ENCODE measurements around the gene RIIAD1.

The RIIAD1 gene

DNA sequence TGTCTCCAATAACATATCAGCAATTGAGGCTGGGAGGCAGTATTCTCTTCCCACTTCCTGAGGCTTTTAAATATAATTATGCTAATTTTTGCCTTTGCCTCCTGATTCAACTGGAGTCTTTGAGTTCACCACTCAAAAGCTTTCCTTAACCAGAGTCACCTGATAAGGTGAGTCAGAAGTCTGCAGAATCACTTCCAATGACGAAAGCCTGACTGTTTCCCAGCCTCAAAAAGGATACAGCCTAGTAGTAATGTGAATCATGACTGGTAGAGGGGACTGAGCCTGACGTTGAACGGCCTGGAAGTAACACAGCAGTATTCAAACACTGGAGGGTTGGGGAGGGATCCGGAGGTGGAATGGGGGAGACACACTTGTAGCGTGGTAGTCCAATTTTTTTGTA, 52.4 kb downstream of the RIIAD1 start:
- H3K27me3 ChIP-seq (replicated peaks; ENCODE audit: control insufficient read depth, insufficient read depth, low read length) = no peaks in the 10 kb centered on the region
- H3K9me3 ChIP-seq (ENCODE audit: control insufficient read depth, low read length) = no peaks in the 10 kb centered on the region
- peaks cover 11% of the 10 kb centered on the region for H3K36me3 ChIP-seq (ENCODE audit: control insufficient read depth, insufficient read depth, low read length, severe bottlenecking)
- peak; percentile 8 for DNase-seq (ENCODE audit: low read depth)
- no peak overlapping the region for H3K4me3 ChIP-seq (ENCODE audit: low read length)
- H3K4me1 ChIP-seq (ENCODE audit: control insufficient read depth, insufficient read depth, low read length) = no peaks in the 10 kb centered on the region
- no peak overlapping the region for H3K9ac ChIP-seq (ENCODE audit: low read length)

DNA sequence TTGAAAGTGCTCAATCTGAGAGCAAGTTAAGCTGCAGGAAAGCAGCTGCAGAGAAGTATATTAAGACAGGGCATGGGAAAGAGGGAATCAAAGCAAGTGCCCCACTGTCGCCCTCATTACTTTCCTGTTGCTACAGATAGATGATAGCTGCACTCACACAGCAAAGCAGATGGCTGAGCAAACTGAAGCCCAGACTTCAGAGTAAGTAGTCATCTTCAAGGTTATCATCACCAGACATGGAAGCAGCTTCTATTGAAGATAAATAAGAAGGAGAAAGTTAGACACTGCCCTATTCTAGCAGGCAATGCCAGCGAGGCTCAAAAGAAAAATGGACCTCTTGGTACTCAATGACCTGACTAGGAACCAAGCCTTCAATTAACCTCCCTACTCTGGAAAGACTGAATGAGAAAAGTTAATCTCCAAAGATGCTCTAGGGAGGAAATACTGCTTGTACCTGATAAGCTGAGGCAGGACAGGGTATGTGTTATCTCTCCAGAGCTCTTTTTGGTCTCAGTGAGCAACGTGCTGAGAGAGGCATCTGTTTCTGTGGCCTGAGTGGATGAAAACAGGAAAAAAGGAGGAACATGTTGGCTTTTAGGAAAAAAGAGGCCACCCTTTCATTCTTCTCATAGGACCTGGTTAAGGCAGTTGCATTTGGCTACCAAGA, 53.1 kb downstream of the RIIAD1 start:
- no peak for DNase-seq (ENCODE audit: low read depth)
- Histone ChIP-seq H3K4me1 (ENCODE audit: control insufficient read depth, insufficient read depth, low read length) (no peaks in the 10 kb centered on the region), H3K9ac (ENCODE audit: low read length) (no peak overlapping the region), H3K36me3 (ENCODE audit: control insufficient read depth, insufficient read depth, low read length, severe bottlenecking) (peaks cover 11% of the 10 kb centered on the region), H3K9me3 (ENCODE audit: control insufficient read depth, low read length) (no peaks in the 10 kb centered on the region), H3K4me3 (ENCODE audit: low read length) (no peak overlapping the region), H3K27me3 (replicated peaks; ENCODE audit: control insufficient read depth, insufficient read depth, low read length) (no peaks in the 10 kb centered on the region)

DNA sequence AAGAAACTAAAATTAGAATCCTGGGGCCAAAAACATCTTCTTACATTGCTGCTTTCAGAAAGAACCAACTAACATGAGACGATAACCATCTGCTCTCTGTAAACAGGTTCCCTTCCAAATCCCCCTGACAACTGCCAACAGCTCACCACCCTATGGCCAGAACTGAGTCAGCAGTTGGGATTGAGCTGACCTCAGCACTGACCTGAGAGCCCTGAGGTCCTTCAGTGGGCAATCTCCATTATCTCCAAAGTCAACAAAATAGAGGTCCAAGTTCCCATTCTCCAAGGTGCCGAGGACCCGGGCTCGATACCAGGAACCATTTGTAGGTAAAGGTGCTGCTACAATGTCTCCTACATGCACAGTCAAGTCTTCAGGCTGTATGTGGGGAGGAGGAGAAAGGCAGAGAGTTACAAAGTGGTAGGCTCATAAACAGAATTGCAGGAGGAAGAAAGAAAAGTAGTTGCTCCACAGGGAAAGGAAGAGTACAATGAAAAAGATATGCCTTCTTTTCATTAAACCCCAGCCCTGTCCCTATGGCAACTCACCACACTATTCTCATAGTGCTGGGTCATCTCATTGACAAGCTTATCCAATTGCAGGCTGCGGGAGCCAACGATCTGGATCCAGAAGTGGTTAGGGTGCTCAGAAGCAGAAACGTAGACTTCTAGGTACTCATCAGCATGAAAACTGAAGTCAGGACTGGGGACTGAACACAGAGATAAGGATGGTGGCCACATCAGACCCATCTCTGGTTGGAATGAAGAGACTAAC, 54.8 kb downstream of the RIIAD1 start:
- peaks cover 14% of the 10 kb centered on the region for H3K36me3 ChIP-seq (ENCODE audit: control insufficient read depth, insufficient read depth, low read length, severe bottlenecking)
- H3K9me3 ChIP-seq (ENCODE audit: control insufficient read depth, low read length) = no peaks in the 10 kb centered on the region
- no peaks in the 10 kb centered on the region for H3K4me1 ChIP-seq (ENCODE audit: control insufficient read depth, insufficient read depth, low read length)
- no peak overlapping the region for H3K9ac ChIP-seq (ENCODE audit: low read length)
- H3K27me3 ChIP-seq (replicated peaks; ENCODE audit: control insufficient read depth, insufficient read depth, low read length) = no peaks in the 10 kb centered on the region
- no peak for DNase-seq (ENCODE audit: low read depth)
- H3K4me3 ChIP-seq (ENCODE audit: low read length) = no peak overlapping the region

DNA sequence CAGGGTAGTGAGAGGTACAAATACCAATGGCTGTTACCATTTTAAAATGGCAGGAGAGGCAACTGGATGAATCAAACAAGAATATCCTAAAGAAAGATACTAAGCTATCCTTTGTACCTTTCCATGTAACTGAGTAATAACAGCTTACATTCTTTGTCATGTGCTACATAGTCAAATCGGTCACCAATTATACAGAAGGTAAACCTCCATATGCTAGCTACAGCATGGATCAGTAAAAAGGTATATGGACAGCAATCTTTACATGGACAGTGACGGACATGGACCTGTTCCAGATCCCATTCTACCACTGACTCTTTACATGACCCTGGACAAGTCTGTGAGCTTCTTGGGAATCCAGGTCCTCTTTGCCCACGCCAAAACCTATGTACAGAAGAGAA, 55.3 kb downstream of the RIIAD1 start:
- H3K9me3 ChIP-seq (ENCODE audit: control insufficient read depth, low read length) = no peaks in the 10 kb centered on the region
- no peak overlapping the region for H3K9ac ChIP-seq (ENCODE audit: low read length)
- no peak overlapping the region for H3K4me3 ChIP-seq (ENCODE audit: low read length)
- DNase-seq (ENCODE audit: low read depth) = no peak
- H3K36me3 ChIP-seq (ENCODE audit: control insufficient read depth, insufficient read depth, low read length, severe bottlenecking) = peaks cover 14% of the 10 kb centered on the region
- no peaks in the 10 kb centered on the region for H3K4me1 ChIP-seq (ENCODE audit: control insufficient read depth, insufficient read depth, low read length)
- no peaks in the 10 kb centered on the region for H3K27me3 ChIP-seq (replicated peaks; ENCODE audit: control insufficient read depth, insufficient read depth, low read length)

DNA sequence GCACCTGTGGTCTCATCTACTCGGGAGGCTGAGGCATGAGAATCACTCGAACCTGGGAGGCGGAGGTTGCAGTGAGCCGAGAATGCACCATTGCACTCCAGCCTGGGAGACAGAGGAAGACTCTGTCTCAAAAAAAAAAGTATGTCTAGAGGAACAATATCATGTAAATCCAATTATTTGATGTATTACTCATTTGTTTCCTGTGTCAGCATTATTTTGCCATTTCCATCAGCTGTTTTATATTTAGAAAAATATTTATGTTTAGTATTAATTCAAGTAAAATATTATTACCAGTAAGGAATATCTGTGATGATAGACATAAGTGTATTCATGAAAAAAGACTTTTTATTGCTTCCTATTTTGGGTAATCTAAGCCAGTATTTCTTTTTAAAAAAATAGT, 56.0 kb downstream of the RIIAD1 start:
- Histone ChIP-seq H3K9me3 (ENCODE audit: control insufficient read depth, low read length) (no peaks in the 10 kb centered on the region), H3K27me3 (replicated peaks; ENCODE audit: control insufficient read depth, insufficient read depth, low read length) (no peaks in the 10 kb centered on the region), H3K4me1 (ENCODE audit: control insufficient read depth, insufficient read depth, low read length) (no peaks in the 10 kb centered on the region), H3K9ac (ENCODE audit: low read length) (no peak overlapping the region), H3K36me3 (ENCODE audit: control insufficient read depth, insufficient read depth, low read length, severe bottlenecking) (peaks cover 14% of the 10 kb centered on the region), H3K4me3 (ENCODE audit: low read length) (no peak overlapping the region)
- DNase-seq (ENCODE audit: low read depth) = no peak

Data from adipocyte (in vitro differentiated cells).